Measurements from ENCODE around the gene PCID2. TPM values are rescaled to one million over a fixed set of nuclear protein-coding genes. Genes with fewer than 3 reads are reported as not detected.
A peak's percentile ranks its signal among the peaks of the same experiment; 100 is the strongest.

Gene PCID2
- total RNA-seq, 1 donor from 2014 or later: 67.1 TPM

GRCh38 chr13:113231306-113232207, 23.1 kb upstream of the PCID2 start:
- intact Hi-C loops (cut with micrococcal nuclease): no loop called here
- Mint-ChIP-seq H3K4me3 (ENCODE audit: low read depth) (no peak overlapping the region), H3K4me1 (ENCODE audit: low read depth) (peaks cover 2% of the 10 kb centered on the region), H3K27ac (peak overlapping the region; percentile 40), H3K9me3 (no peaks in the 10 kb centered on the region), H3K27me3 (ENCODE audit: low read depth) (no peaks in the 10 kb centered on the region), H3K36me3 (ENCODE audit: low read depth) (peaks cover 73% of the 10 kb centered on the region)
- DNase-seq (ENCODE audit: low spot score): no peak

GRCh38 chr13:113229791-113230190, 21.3 kb upstream of the PCID2 start:
- Mint-ChIP-seq H3K27me3 (ENCODE audit: low read depth) (no peaks in the 10 kb centered on the region), H3K36me3 (ENCODE audit: low read depth) (peaks cover 71% of the 10 kb centered on the region), H3K4me1 (ENCODE audit: low read depth) (peaks cover 2% of the 10 kb centered on the region), H3K27ac (no peak overlapping the region), H3K4me3 (ENCODE audit: low read depth) (no peak overlapping the region), H3K9me3 (no peaks in the 10 kb centered on the region)
- intact Hi-C loops (cut with micrococcal nuclease): no loop called here
- no peak for DNase-seq (ENCODE audit: low spot score)

- Mint-ChIP-seq H3K4me3 (ENCODE audit: low read depth) (no peak overlapping the region), H3K27me3 (ENCODE audit: low read depth) (no peaks in the 10 kb centered on the region), H3K9me3 (no peaks in the 10 kb centered on the region), H3K4me1 (ENCODE audit: low read depth) (peaks cover 2% of the 10 kb centered on the region), H3K36me3 (ENCODE audit: low read depth) (peaks cover 75% of the 10 kb centered on the region), H3K27ac (no peak overlapping the region)
- no peak for DNase-seq (ENCODE audit: low spot score)
- intact Hi-C loops (cut with micrococcal nuclease): no loop called here
These were observed 20.7 kb upstream of the PCID2 start for GRCh38 chr13:113229161-113229560.

GRCh38 chr13:113226873-113227450, 18.5 kb upstream of the PCID2 start:
- intact Hi-C loops (cut with micrococcal nuclease): no loop called here
- no peak overlapping the region for H3K27ac Mint-ChIP-seq
- no peaks in the 10 kb centered on the region for H3K9me3 Mint-ChIP-seq
- DNase-seq (ENCODE audit: low spot score): no peak
- peaks cover 72% of the 10 kb centered on the region for H3K36me3 Mint-ChIP-seq (ENCODE audit: low read depth)
- H3K4me1 Mint-ChIP-seq (ENCODE audit: low read depth): peaks cover 2% of the 10 kb centered on the region
- no peak overlapping the region for H3K4me3 Mint-ChIP-seq (ENCODE audit: low read depth)
- no peaks in the 10 kb centered on the region for H3K27me3 Mint-ChIP-seq (ENCODE audit: low read depth)

GRCh38 chr13:113225515-113225914, 17.0 kb upstream of the PCID2 start:
- Mint-ChIP-seq H3K36me3 (ENCODE audit: low read depth) (peaks cover 71% of the 10 kb centered on the region), H3K27me3 (ENCODE audit: low read depth) (no peaks in the 10 kb centered on the region), H3K27ac (no peak overlapping the region), H3K4me1 (ENCODE audit: low read depth) (peaks cover 6% of the 10 kb centered on the region), H3K9me3 (no peaks in the 10 kb centered on the region), H3K4me3 (ENCODE audit: low read depth) (no peak overlapping the region)
- intact Hi-C loops (cut with micrococcal nuclease): no loop called here
- no peak for DNase-seq (ENCODE audit: low spot score)

- Mint-ChIP-seq H3K27me3 (ENCODE audit: low read depth) (no peaks in the 10 kb centered on the region), H3K4me3 (ENCODE audit: low read depth) (no peak overlapping the region), H3K27ac (no peak overlapping the region), H3K4me1 (ENCODE audit: low read depth) (peaks cover 6% of the 10 kb centered on the region), H3K9me3 (no peaks in the 10 kb centered on the region), H3K36me3 (ENCODE audit: low read depth) (peaks cover 73% of the 10 kb centered on the region)
- intact Hi-C loops (cut with micrococcal nuclease): no loop called here
- DNase-seq (ENCODE audit: low spot score): no peak
These were observed 16.0 kb upstream of the PCID2 start for GRCh38 chr13:113224486-113224885.

- Mint-ChIP-seq H3K9me3 (no peaks in the 10 kb centered on the region), H3K4me3 (ENCODE audit: low read depth) (no peak overlapping the region), H3K27me3 (ENCODE audit: low read depth) (no peaks in the 10 kb centered on the region), H3K27ac (no peak overlapping the region), H3K36me3 (ENCODE audit: low read depth) (peaks cover 67% of the 10 kb centered on the region), H3K4me1 (ENCODE audit: low read depth) (peaks cover 6% of the 10 kb centered on the region)
- intact Hi-C loops (cut with micrococcal nuclease): no loop called here
- no peak for DNase-seq (ENCODE audit: low spot score)
These were observed 14.6 kb upstream of the PCID2 start for GRCh38 chr13:113223070-113223469.

- Mint-ChIP-seq H3K9me3 (no peaks in the 10 kb centered on the region), H3K4me3 (ENCODE audit: low read depth) (no peak overlapping the region), H3K4me1 (ENCODE audit: low read depth) (peaks cover 6% of the 10 kb centered on the region), H3K36me3 (ENCODE audit: low read depth) (peaks cover 50% of the 10 kb centered on the region), H3K27me3 (ENCODE audit: low read depth) (no peaks in the 10 kb centered on the region), H3K27ac (no peak overlapping the region)
- intact Hi-C loops (cut with micrococcal nuclease): no loop called here
- DNase-seq (ENCODE audit: low spot score): no peak
These were observed 12.4 kb upstream of the PCID2 start for GRCh38 chr13:113220877-113221276.

GRCh38 chr13:113220141-113220598, 11.7 kb upstream of the PCID2 start:
- Mint-ChIP-seq H3K4me3 (ENCODE audit: low read depth) (no peak overlapping the region), H3K36me3 (ENCODE audit: low read depth) (peaks cover 49% of the 10 kb centered on the region), H3K9me3 (no peaks in the 10 kb centered on the region), H3K4me1 (ENCODE audit: low read depth) (peaks cover 6% of the 10 kb centered on the region), H3K27me3 (ENCODE audit: low read depth) (no peaks in the 10 kb centered on the region), H3K27ac (no peak overlapping the region)
- no peak for DNase-seq (ENCODE audit: low spot score)
- intact Hi-C loops (cut with micrococcal nuclease): no loop called here

- H3K4me1 Mint-ChIP-seq (ENCODE audit: low read depth): peaks cover 6% of the 10 kb centered on the region
- H3K9me3 Mint-ChIP-seq: no peaks in the 10 kb centered on the region
- H3K4me3 Mint-ChIP-seq (ENCODE audit: low read depth): no peak overlapping the region
- no peak for DNase-seq (ENCODE audit: low spot score)
- no peaks in the 10 kb centered on the region for H3K27me3 Mint-ChIP-seq (ENCODE audit: low read depth)
- H3K27ac Mint-ChIP-seq: no peak overlapping the region
- peaks cover 42% of the 10 kb centered on the region for H3K36me3 Mint-ChIP-seq (ENCODE audit: low read depth)
- intact Hi-C loops (cut with micrococcal nuclease): no loop called here
These were observed 10.9 kb upstream of the PCID2 start for GRCh38 chr13:113219256-113219940.

GRCh38 chr13:113218586-113218985, 10.1 kb upstream of the PCID2 start:
- H3K27ac Mint-ChIP-seq: no peak overlapping the region
- no peaks in the 10 kb centered on the region for H3K9me3 Mint-ChIP-seq
- intact Hi-C loops (cut with micrococcal nuclease): no loop called here
- H3K36me3 Mint-ChIP-seq (ENCODE audit: low read depth): peaks cover 41% of the 10 kb centered on the region
- no peak for DNase-seq (ENCODE audit: low spot score)
- peaks cover 12% of the 10 kb centered on the region for H3K4me1 Mint-ChIP-seq (ENCODE audit: low read depth)
- no peak overlapping the region for H3K4me3 Mint-ChIP-seq (ENCODE audit: low read depth)
- H3K27me3 Mint-ChIP-seq (ENCODE audit: low read depth): no peaks in the 10 kb centered on the region

GRCh38 chr13:113216254-113217048, 8.0 kb upstream of the PCID2 start:
- Mint-ChIP-seq H3K9me3 (no peaks in the 10 kb centered on the region), H3K4me3 (ENCODE audit: low read depth) (no peak overlapping the region), H3K27me3 (ENCODE audit: low read depth) (no peaks in the 10 kb centered on the region), H3K4me1 (ENCODE audit: low read depth) (peaks cover 20% of the 10 kb centered on the region), H3K27ac (no peak overlapping the region), H3K36me3 (ENCODE audit: low read depth) (peaks cover 42% of the 10 kb centered on the region)
- intact Hi-C loops (cut with micrococcal nuclease): no loop called here
- no peak for DNase-seq (ENCODE audit: low spot score)

Data from activated T-helper 2 cell treated with anti-CD3 and anti-CD28 coated beads, Interferon-gamma antibody, Interleukin-2, Interleukin-4, amounts not matched to agents 10 μg/mL and 5 μg/mL and 100 μg/mL, durations not matched to agents 14 hours and 24 hours and 36 hours (primary cell).